Measurements from ENCODE around the gene TEX12.

TEX12 gene

GRCh38 chr11:112219476-112220232 is 52.5 kb downstream of the TEX12 start:
- DNase-seq (ENCODE audit: low read depth) = peak; percentile 47
- no peak overlapping the region for H3K4me3 ChIP-seq (ENCODE audit: control insufficient read depth, low read depth, low read length)
- peak; percentile 65 for TF ChIP-seq CTCF (IDR thresholded peaks at IDR 0.05; ENCODE audit: control insufficient read depth, insufficient read depth, low read depth, low read length, missing control alignments)

GRCh38 chr11:112221274-112221835 is 54.2 kb downstream of the TEX12 start:
- no peak for TF ChIP-seq CTCF (IDR thresholded peaks at IDR 0.05; ENCODE audit: control insufficient read depth, insufficient read depth, low read depth, low read length, missing control alignments)
- DNase-seq (ENCODE audit: low read depth) = no peak
- no peak overlapping the region for H3K4me3 ChIP-seq (ENCODE audit: control insufficient read depth, low read depth, low read length)
